GM10248 (cell line): ENCODE measurements around the gene OR2L3.
"Not testable (repeated sequence)": the region's sequence is repeated elsewhere in the genome, so short reads cannot be mapped to it uniquely, and the experiment has no call there.

Experiments
- CTCF ChIA-PET: fragments of 300-600 bp; sonication (Branson Sonifier 250); formaldehyde crosslinking; extraction: SDS; loops from one replicate; lab custom pipeline; 2021; ENCODE audit warnings: antibody characterized with exemption; lab: Yijun Ruan, JAX
- POLR2A ChIA-PET: fragments of 350-650 bp; sonication (Branson Sonifier 250); formaldehyde crosslinking; extraction: SDS; loops from one replicate; lab custom pipeline; 2020; ENCODE audit warnings: antibody characterized with exemption; lab: Yijun Ruan, JAX
- DNase-seq: peaks from one replicate; pipeline ENCODE4 v3.0.0; 2012; ENCODE audit errors: extremely low spot score
- TF ChIP-seq, protein P1 (sequence below): IDR thresholded peaks from 2 replicates; pipeline ENCODE4 v1.5.1; 2012; ENCODE audit warnings: mild to moderate bottlenecking, low read depth; ENCODE audit errors: extremely low read depth, missing control alignments, control extremely low read depth

The OR2L3 gene

DNA sequence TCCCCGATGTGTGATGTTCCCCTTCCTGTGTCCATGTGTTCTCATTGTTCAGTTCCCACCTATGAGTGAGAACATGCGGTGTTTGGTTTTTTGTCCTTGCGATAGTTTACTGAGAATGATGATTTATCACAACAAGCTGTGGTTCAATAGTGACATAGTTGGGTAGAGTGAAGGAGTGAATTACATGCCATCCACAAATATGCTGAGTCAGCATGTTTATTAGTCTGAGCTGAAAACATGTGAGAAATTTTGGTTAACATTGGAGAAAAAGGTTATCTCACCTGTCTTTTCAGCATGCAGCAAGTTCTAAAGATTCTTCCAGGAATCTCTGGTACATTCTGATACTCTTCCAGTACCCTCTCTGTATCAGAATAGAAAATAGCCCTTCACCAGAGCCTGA lies 19.0 kb downstream of the OR2L3 start:
- DNase-seq: no peak
- POLR2A ChIA-PET: no interaction called here
- CTCF ChIA-PET: interaction anchor here (1.1 kb wide), 1 partner anchor 9 kb away, joined by 3 read pairs; no protein-coding TSS in a partner anchor
- TF ChIP-seq, protein P1, sequence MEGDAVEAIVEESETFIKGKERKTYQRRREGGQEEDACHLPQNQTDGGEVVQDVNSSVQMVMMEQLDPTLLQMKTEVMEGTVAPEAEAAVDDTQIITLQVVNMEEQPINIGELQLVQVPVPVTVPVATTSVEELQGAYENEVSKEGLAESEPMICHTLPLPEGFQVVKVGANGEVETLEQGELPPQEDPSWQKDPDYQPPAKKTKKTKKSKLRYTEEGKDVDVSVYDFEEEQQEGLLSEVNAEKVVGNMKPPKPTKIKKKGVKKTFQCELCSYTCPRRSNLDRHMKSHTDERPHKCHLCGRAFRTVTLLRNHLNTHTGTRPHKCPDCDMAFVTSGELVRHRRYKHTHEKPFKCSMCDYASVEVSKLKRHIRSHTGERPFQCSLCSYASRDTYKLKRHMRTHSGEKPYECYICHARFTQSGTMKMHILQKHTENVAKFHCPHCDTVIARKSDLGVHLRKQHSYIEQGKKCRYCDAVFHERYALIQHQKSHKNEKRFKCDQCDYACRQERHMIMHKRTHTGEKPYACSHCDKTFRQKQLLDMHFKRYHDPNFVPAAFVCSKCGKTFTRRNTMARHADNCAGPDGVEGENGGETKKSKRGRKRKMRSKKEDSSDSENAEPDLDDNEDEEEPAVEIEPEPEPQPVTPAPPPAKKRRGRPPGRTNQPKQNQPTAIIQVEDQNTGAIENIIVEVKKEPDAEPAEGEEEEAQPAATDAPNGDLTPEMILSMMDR: no peak

DNA sequence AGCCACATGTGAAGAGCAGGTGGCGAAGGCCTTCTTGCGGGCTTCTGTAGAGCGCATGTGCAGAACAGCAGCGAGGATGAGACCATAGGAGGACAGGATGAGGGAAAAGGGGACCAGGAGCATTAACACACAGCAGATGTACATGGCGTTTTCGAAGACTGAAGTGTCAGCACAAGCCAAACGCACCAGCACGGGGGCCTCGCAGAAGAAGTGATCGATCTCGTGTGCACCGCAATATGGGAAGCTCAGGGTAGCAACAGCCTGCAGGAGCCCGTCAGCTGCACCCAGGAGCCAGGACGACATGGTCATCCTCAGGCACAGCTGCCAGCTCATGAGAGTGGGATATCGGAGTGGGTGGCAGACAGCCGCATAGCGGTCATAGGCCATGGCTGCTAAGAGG lies 37.2 kb downstream of the OR2L3 start:
- POLR2A ChIA-PET, CTCF ChIA-PET, DNase-seq: not testable (repeated sequence)

DNA sequence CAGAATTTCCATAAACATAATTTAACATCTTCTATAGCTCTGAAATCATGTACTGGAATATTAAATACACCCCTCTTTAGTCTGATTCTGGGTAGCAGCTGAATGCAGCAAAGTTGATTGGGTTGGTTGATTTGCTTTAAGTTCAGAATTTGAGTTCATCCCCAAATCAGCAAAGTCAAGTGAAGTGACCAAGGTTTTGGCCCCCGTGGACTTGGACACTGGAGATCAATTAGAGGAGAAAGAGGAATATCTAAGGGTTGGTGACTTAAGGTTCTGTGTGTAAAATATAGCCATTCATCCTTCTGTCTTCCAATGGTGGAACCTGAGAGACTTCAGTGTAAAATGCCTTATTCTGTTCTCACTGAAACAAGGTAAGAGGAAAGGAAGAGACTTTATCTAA lies 48.2 kb downstream of the OR2L3 start, which contains the start of gene OR2L13:
Gene OR2L13, plus strand, starts transcription at position 301 of the 400 bp plus-strand sequence. CDS start 4,192 bp downstream, outside the sequence.
- POLR2A ChIA-PET: no interaction called here
- CTCF ChIA-PET: interaction anchor here (1.5 kb wide), 1 partner anchor 61 kb away, joined by 4 read pairs; no protein-coding TSS in a partner anchor
- TF ChIP-seq, protein P1: no peak
- no peak for DNase-seq

DNA sequence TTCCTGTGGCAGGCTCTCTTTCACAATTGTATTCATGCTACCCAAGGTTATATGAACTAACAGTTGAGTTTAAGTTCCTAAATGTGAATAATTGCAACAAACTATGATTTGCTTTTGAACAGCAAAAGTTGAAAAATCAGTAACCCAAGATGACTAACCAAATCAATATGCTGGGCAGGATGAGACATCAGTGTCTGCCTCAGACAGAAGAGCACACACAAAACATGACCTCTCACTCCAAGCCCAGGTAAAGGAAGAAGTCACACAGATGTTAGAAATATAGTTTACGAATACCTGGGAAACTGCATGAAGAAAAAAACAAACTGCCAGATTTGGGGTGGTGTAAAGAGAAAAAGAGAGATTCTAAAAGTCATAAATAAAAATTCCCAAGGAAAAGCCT lies 51.9 kb downstream of the OR2L3 start:
- TF ChIP-seq, protein P1: no peak
- ChIA-PET CTCF (interaction anchor here (1.3 kb wide), 1 partner anchor 9 kb away, joined by 3 read pairs; no protein-coding TSS in a partner anchor), POLR2A (no interaction called here)
- no peak for DNase-seq

DNA sequence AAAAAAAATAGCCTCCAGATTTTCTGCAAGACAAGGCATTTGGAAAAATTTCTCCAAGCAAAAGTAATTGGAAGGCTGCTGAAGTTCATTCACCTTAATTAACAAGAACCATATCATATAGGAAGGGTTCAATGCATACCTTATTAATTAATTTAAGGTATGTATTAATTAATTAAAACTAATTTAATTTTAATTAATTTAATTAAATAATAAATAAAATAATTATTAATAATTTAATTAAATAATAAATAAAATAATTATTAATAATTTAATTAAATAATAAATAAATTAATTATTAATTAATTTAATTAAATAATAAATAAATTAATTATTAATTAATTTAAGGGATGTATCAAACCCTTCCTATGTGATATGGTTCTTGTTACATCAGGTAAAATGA lies 56.2 kb downstream of the OR2L3 start:
- TF ChIP-seq, protein P1: no peak
- no peak for DNase-seq
- ChIA-PET CTCF (interaction anchor here (0.9 to 1.2 kb wide), 2 partner anchors 12 to 16 kb away, joined by 3 read pairs; no protein-coding TSS in a partner anchor), POLR2A (no interaction called here)

DNA sequence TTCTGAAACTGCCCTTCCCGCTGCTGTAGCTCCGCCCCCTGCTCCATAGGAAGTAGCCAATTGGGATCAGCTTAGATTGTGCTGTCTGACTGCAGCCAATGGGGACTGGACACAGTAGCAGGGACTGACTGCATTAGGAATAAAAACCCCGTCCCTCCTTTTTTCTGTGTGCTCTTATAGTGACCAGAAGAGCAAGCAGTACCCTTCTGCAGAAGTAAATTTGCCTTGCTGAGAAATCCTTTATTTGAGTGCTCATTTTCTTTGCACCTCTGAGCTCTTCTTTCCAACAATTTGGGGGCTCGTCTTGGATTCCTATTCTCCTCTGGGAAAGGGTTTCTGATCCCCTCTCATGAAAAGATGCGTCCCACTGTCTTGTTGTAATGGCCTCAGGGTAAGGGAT lies 64.5 kb downstream of the OR2L3 start:
- CTCF ChIA-PET: no interaction called here
- TF ChIP-seq, protein P1: no peak
- POLR2A ChIA-PET: no interaction called here
- DNase-seq: no peak
